Raji (cell line): ENCODE measurements around the gene KXD1.

Source experiments
- POLR2A ChIP-seq: IDR thresholded peaks from 2 replicates; pipeline ENCODE4 v1.6.1; 2011; ENCODE audit warnings: low read depth, low read length, control low read depth; ENCODE audit not compliant: insufficient read depth

Gene KXD1

DNA sequence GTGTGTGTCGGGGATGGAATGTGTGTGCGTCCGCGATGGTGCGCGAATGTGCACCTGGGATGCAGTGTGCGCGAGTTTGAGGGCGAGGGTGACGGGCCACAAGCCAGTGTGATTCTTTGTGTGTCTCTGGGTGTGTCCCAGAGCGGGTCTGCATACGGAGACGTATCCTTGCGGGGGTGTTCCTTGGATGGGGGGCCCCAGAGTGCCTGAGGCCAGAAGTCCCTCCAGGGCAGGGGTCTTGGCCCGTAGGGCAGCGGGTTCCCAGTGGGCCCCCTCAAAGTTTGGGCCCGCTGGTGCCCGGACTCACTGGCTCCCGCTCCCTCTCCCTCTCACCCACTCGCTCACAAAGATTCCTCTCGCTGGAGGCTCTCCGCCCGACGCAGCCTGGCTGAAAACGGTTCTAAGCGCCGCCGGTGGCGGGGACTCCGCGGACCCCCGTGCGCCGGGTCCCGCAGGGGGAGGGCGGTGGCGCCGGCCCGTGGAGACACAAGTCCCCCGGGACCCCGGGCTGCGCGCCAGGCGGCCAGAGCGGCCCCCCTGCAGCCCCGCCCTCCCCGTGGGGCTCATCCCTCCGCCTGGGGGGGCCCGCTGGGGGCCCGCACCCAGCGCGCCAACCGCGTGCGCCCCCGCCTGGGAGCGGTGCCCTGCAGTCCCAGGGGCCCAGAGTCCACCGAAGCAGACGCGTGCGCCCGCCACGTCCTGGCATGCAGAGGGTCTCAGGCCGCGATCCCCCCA lies 48.0 kb downstream of the KXD1 start:
- no peak for TF ChIP-seq POLR2A

DNA sequence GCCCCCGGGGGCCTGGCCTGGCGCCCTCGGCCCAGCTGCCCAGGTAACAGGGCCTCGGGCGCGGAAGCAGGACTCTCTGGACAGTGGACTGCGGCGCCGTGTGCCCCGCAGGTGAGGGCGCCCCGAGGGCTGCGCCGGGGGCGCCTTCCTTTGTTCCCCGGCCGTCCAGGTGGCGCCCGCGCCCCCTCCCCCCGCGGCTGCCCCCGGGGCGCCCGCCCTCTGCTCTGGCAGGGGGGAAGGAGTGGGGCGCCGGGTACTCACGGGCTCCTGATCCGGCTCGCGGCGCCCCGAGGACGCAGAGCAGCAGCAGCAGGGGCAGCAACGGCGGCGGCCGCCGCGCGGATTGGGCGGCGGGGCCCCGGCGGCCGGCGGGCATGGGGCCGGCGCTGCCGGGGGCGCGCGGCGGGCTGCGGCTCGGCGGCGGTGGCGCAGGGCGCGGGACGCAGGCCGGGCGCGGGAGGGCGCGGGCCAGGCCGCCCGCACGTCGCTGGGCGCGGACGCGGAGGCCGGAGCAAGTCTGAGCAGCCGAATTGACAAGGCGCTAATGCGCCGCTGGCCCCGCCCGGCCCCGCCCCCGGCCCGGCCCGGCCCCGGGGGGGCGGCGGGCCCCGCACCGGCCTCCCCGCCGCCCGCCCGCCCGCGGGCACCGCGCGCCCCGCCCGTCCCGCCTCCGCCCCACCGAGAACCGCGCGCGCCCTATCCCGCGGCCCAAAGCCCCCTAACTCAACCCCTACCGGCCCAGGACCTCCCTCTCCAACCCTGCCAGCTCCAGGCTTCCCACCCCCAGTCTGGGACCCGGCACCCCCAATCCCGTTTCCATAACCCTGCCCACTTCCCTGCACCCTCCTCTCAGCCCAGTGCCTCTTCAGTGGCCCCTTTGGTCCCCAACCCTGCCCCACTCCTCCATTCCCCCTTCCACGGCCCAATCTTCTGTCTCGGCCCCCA lies 48.9 kb downstream of the KXD1 start, which contains the start of gene CRLF1:
TSS of gene CRLF1 (minus strand) at position 519 of the 945 bp plus-strand sequence. CDS start at position 376, 143 bp downstream.
- TF ChIP-seq POLR2A, result no peak

DNA sequence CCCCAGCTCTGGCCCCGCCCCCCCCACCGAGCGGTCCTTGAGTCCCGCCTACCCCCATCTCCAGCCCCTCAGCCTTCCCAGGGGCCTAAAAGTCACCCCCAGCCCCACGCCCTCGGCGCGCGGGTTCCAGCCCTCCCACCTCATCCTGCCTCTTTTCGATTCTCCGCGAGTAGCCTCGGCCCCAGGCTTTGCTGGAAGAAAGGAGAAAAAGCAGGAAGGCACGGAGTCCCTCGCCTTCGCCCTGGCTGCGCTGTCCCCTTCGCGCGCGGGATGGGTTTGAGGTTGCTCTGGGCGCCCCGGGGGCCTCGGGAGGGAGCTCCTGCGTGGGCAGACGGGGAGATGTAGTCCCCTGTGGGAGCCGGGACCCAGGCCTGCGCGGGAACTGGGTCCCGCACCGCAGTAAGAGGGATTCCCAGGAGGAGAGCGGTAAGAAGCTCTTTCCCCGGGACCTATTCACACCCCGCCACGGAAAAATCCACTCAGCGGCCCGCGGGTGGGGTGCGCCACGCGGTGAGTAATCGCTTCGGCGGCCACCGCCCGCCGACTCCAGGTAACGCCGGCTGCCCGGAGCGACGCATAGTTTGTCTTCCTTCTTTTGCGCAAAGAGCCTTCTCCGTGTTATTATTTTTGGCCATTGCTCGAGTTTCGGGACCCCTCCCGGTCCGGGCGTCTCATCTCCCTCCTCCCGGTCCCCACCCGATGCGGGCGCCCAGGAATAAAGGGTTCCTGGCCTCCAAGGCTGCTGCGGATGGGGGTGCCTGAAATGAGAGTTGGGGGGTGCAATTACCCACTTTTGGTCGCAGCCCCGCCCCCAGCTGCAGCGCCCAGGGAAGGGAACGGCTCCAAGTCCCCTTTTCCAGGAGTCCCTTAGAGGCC lies 49.8 kb downstream of the KXD1 start:
- TF ChIP-seq POLR2A, result no peak

DNA sequence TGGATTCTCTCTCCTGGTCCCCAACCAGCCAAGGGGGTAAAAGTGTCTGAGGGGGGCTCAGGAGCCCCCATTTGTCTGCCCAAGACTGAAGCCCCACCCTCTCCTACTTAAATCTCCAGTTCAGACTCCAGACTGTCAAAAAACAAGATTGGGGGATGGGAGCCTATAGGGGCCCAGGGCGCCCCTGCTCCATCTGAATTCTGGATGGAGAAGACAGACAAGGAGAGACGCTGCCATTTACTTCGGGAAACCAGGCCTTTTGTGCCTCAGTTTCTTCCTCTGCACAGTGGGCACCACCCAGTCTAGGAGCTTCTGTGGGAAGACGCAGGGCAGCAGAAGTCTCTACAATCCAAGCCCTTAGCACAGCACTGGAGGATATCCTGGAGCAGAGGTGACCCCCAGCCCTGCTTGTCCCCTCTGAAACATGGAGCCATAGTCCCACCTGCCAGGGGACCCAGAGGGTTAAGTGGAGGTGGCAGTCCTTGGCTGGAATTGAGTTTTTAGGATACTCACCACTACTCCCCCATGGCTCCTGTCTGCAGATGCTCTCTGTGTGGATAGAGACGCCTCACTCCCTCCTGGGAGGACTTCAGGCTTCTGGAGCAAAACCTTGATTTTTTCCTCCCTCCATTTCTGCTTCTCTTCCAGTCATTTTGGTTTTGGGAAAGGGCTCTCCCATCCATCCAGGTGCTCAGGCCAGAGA lies 50.6 kb downstream of the KXD1 start:
- TF ChIP-seq POLR2A, result no peak

DNA sequence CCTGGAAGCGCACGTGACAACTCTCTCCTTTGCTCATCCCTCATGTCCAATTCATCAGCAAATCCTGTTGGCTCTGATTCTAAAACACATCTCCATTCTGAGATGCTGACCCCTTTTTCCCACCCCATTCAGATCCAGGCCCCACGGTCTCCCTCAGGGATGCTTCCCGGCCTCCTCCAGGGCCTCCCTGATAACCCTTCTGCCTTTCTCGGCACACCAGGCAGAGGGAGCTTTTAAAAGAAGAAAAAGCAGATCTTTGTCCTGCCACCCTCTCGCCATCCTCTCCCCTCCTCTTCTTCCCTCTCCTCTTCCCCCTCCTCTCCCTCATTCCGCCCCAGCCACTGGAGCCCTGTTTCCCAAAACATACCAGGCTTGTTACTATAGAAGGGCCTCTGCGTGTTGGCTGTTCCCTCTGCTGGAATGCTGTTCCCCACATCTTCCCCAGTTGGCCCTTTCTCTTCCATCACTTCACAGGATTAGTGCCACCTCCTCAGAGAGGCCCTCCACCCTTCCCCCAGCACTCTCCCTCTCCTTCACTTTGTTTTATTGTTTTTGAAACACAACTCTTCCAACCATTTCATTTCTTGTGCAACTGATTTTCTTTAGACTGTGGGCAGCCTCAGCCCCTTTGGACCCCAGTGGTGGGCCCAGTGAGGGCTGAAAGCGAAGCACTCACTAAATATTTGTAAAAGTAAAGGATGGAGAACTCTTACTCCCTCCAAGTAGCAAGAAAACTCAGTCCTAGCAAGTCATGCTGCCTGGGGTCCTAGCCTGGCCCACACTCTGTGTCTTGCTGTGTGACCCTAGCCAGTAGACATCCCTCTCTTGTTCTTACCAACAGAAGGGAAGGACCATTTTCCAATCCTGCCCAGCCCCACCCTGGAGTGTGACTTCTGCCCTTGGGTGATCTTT lies 51.4 kb downstream of the KXD1 start:
- no peak for TF ChIP-seq POLR2A

DNA sequence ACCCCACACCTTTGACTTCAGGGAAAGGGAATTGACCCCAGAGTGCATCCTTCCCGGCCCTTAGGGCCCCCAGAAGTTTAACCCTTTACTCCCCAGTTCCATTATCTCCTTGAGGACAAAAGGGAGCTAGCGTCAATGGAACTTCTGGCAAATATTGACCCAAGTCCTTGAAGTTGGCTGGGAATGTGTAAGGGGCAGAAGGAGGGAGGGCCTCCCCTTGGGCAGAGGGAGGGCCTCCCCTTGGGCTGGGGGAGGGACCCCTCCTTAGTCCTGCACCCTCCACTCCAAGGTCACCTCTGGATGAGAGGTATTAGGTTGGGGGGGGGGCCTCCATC lies 52.0 kb downstream of the KXD1 start:
- TF ChIP-seq POLR2A, result no peak

DNA sequence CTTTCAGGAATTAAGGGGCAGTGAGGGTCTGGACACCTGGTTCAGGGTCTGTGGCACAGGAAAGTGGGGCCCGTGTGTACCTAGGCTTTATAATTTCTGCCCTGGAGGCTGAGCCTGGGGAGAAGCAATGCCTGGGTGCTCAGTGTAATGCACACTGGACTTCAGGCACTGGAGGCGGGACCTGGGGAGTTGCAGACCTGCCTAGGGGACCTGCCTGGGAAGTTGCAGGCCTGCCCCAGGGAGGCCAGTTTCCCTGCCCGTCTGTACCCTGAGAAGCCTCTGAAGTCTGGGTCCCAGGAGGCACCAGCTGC lies 52.5 kb downstream of the KXD1 start:
- no peak for TF ChIP-seq POLR2A

DNA sequence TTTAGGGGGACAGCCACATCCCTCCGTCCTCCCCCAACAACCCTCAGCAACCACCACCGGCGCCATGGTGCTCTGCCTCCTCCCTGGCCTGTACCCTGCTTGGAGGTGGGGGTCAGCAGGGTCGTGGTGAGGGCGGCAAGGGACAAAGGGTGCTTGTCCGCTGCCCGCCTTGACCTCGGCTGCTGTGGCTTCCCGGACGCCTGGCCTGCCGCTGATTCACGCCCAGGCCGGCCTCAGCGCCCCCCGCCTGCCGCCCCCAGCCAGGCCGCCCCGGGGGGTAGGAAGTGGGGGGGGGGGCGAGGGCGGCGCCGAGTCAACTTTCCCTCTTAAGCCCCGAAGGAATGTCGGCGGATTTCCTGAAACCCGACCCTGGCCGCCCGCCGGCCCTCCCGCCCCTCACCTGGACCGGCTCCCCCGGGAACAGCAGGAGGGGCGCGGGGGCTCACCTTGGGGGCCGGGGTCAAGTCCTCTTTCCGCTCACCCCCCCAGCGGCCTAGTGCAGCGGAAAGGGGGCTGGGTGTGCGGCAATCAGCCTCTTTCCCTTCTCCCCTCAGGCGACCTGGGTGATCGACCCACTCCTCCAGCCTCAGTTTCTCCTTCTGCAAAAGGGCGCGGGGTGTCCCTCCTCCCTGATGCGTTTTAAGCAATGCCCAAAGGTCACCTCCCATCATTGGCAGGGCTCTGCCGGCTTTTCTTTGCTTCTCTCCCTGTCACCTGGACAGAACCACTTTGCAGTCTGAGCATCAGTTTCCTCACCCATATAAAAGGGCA lies 53.1 kb downstream of the KXD1 start:
- no peak for TF ChIP-seq POLR2A

DNA sequence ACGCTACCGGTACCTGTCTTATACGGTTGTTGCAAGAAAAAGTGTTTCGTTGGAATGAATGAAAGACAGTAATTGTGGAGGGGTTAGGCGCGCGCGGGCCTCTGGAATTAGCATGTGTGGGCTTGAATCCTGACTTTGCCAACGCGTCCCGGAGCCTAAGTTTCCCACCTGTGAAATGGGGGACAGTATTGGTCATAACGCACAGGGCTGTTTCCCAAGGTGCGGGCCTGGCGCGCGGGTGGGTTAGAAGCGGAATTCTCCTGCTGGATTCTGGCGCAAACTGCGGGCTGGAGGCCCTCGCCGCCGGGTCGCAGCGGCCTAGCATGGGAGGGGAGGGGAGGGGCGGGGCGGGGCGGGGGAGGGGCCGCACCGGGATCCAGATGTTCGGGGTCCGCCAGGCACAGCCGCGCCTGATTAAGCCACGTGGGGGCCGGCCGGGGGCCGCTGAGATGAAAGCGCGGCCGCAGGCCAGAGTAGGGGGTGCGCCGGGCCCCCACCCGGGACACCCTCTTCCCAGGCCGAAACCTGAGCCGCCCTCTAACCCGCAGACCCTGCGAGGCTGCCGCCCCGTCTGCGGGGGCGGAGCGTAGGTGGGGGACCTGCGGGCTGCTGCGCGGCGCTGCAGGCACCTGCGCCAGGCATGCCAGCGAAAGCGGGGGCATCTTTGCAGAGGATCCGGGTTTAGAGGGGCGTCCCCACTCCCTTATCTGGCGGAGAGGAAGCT lies 53.8 kb downstream of the KXD1 start:
- TF ChIP-seq POLR2A, result no peak

DNA sequence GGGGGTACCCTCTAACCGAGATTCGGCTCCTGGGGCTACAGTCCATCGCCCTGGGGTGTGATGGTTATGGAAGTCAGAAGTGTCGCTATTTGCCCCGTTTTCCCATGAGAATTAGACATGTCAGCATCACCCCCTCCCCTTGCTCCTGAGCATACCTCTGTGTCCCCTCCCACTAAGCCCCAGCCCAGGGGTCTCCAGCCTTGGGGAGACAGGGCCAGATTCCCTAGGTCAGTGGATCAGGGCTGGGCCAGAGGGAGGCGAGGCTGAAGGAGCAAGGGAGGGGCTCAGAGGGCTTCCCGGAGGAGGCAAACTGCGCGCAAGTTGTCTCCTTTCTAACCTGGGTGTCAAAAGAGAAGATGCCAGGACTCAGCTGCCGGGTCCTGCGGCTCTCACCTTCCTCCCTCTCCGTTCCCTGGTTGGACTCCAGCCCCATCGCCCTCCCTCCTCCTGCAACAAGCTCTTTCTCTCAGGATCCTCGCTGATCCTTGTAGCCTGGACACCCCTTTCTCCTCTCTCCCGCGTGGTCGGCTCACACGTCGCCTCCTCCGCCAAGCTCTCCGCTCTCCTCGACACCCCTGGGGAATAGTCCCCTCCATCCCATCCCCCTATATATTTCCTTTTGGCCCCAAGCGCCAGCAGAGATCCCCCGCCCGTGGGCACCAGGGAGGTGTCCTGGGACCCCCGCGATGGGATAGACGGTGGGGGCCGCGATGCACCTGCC lies 54.5 kb downstream of the KXD1 start:
- TF ChIP-seq POLR2A, result no peak

DNA sequence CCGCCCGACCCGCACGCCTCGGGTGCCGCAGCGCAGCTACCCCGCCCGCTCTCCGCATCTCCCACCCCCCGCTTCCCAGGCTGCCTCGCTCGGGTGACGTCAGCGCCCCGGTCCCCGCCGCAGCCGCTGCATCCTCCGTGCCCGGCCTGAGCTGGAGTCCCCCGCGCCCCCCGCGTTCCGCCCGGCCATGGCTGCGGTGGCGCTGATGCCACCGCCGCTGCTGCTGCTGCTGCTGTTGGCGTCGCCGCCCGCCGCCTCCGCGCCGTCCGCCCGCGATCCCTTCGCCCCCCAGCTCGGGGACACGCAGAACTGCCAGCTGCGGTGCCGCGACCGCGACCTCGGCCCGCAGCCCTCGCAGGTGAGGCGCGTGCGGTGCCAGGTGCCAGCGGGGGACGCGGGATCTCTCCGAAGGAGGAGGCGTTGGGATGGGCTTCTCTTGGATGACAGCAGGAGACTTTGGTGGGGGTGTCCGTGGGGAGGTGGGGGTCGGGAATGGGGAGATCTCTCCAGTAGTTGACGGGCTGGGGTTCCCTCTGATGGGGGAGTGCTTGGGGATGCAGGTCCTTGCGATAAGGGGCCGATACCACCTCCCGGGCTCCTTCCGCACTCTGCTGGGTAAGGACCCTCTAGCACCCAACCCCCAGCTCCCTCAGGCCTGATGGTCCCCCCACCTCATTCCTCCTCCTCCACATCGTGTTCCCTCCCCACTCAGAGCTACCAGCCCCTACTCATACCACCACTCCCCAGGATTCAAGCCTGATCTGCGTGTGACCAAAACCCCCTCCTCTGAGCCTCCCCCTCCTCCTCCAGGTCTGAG lies 55.3 kb downstream of the KXD1 start, which contains the start of gene TMEM59L:
TSS of gene TMEM59L (plus strand) at position 99 of the 817 bp plus-strand sequence. CDS start at position 188, 89 bp downstream.
- no peak for TF ChIP-seq POLR2A
